HG02943 (cell line): ENCODE data around the gene CSN3.

Experiments
- ATAC-seq: cut with Tn5 transposase; IDR thresholded peaks from one replicate; pipeline ENCODE4 v1.9.1; 2021; ENCODE audit warnings: mild to moderate bottlenecking, low read depth, moderate library complexity; ENCODE audit not compliant: unreplicated experiment

CSN3 gene

GRCh38 chr4:70288651-70289050 is 46.3 kb downstream of the CSN3 start:
- no peak for ATAC-seq

- no peak for ATAC-seq
Measured at GRCh38 chr4:70291341-70291740, 48.9 kb downstream of the CSN3 start.

GRCh38 chr4:70297576-70297975 is 55.2 kb downstream of the CSN3 start:
- no peak for ATAC-seq

- no peak for ATAC-seq
Measured at GRCh38 chr4:70298051-70298450, 55.7 kb downstream of the CSN3 start.

GRCh38 chr4:70299643-70300042 is 57.2 kb downstream of the CSN3 start:
- ATAC-seq = no peak

- ATAC-seq = no peak
Measured at GRCh38 chr4:70300215-70300614, 57.8 kb downstream of the CSN3 start.
